Neuronal stem cell (in vitro differentiated cells): ENCODE measurements around the gene PCDHA12.

Experiments used
- DNase-seq: peaks from one replicate; pipeline ENCODE4 v3.0.0-alpha.2; 2013; ENCODE audit warnings: low spot score
- H2AFZ ChIP-seq: one replicate; pipeline ENCODE4 v1.6.1; 2013; ENCODE audit warnings: mild to moderate bottlenecking, low read length, inconsistent platforms
- H2AK5ac ChIP-seq: 2 replicates; pipeline ENCODE4 v1.6.1; 2013; ENCODE audit warnings: low read depth, mild to moderate bottlenecking, inconsistent platforms, low read length, moderate library complexity, mixed read lengths
- H2BK120ac ChIP-seq: 2 replicates; pipeline ENCODE4 v1.6.1; 2013; ENCODE audit warnings: low read depth, mild to moderate bottlenecking, inconsistent platforms, low read length, moderate library complexity, mixed read lengths
- H2BK12ac ChIP-seq: one replicate; pipeline ENCODE4 v1.6.1; 2013; ENCODE audit warnings: low read length, inconsistent platforms
- H2BK15ac ChIP-seq: 2 replicates; pipeline ENCODE4 v1.6.1; 2013; ENCODE audit warnings: mild to moderate bottlenecking, low read length, inconsistent platforms, mixed read lengths
- H2BK5ac ChIP-seq: one replicate; pipeline ENCODE4 v1.6.1; 2013; ENCODE audit warnings: inconsistent platforms, mild to moderate bottlenecking, low read length, moderate library complexity
- H3K14ac ChIP-seq: one replicate; pipeline ENCODE4 v1.6.1; 2013; ENCODE audit warnings: low read length, inconsistent platforms
- H3K18ac ChIP-seq: 2 replicates; pipeline ENCODE4 v1.6.1; 2013; ENCODE audit warnings: low read length, inconsistent platforms
- H3K23ac ChIP-seq: 2 replicates; pipeline ENCODE4 v1.6.1; 2013; ENCODE audit warnings: low read depth, mild to moderate bottlenecking, mixed read lengths, low read length, inconsistent platforms; ENCODE audit not compliant: poor library complexity
- H3K27ac ChIP-seq: replicated peaks from 3 replicates; pipeline ENCODE4 v1.5.1; 2013; ENCODE audit warnings: low read length, inconsistent platforms
- H3K27me3 ChIP-seq, 3 experiments: 2 replicates each; pipeline ENCODE4 v1.6.1; 2013; ENCODE audit warnings: low read length in 3 of 3, mild to moderate bottlenecking in 2 of 3, inconsistent platforms in 1 of 3, low read depth in 1 of 3, mixed read lengths in 1 of 3, moderate library complexity in 1 of 3; ENCODE audit not compliant: control insufficient read depth in 3 of 3, insufficient read depth in 3 of 3
- H3K36me3 ChIP-seq, 2 donors: replicated peaks in 1 of 2; 2 replicates each; pipeline ENCODE4 v1.6.1; 2013; ENCODE audit warnings: low read length in 2 of 2; ENCODE audit not compliant: control insufficient read depth in 2 of 2, insufficient read depth in 2 of 2
- H3K4ac ChIP-seq: 2 replicates; pipeline ENCODE4 v1.6.1; 2013; ENCODE audit warnings: inconsistent platforms, mild to moderate bottlenecking, low read length, moderate library complexity
- H3K4me1 ChIP-seq, 2 donors: 1 replicate in 1 of 2; 2 replicates in 1 of 2; pipeline ENCODE4 v1.6.1; 2013; ENCODE audit warnings: low read length in 2 of 2, low read depth in 1 of 2; ENCODE audit not compliant: control insufficient read depth in 2 of 2, insufficient read depth in 1 of 2
- H3K4me2 ChIP-seq: one replicate; pipeline ENCODE4 v1.6.1; 2013; ENCODE audit warnings: mild to moderate bottlenecking, low read length, inconsistent platforms; ENCODE audit not compliant: insufficient read depth, poor library complexity, severe bottlenecking
- H3K4me3 ChIP-seq, 2 donors: 2 replicates each; pipeline ENCODE4 v1.5.1; 2013; ENCODE audit warnings: low read length in 2 of 2, mild to moderate bottlenecking in 2 of 2, inconsistent platforms in 1 of 2, moderate library complexity in 1 of 2
- H3K79me1 ChIP-seq: one replicate; pipeline ENCODE4 v1.6.1; 2013; ENCODE audit warnings: low read depth, mild to moderate bottlenecking, inconsistent platforms, low read length, moderate library complexity
- H3K9ac ChIP-seq: one replicate; pipeline ENCODE4 v1.6.1; 2013; ENCODE audit warnings: mild to moderate bottlenecking, low read depth, low read length, inconsistent platforms; ENCODE audit not compliant: poor library complexity
- H3K9me3 ChIP-seq, 2 donors: replicated peaks in 1 of 2; 2 replicates each; pipeline versions ENCODE3 to v1.6.1; 2013; ENCODE audit warnings: low read length in 2 of 2, mild to moderate bottlenecking in 2 of 2, inconsistent platforms in 1 of 2, low read depth in 1 of 2, mixed read lengths in 1 of 2, moderate library complexity in 1 of 2; ENCODE audit not compliant: control insufficient read depth in 2 of 2, insufficient read depth in 1 of 2
- H4K8ac ChIP-seq: one replicate; pipeline ENCODE4 v1.6.1; 2013; ENCODE audit warnings: low read depth, mild to moderate bottlenecking, inconsistent platforms, low read length, moderate library complexity
- H4K91ac ChIP-seq: one replicate; pipeline ENCODE4 v1.6.1; 2013; ENCODE audit warnings: low read length, low read depth, mild to moderate bottlenecking, inconsistent platforms; ENCODE audit not compliant: poor library complexity
- WGBS, 2 donors: extraction: QIAGEN DNeasy Blood & Tissue Kit; methylation state at CpG; one replicate each; pipeline ENCODE4 v1.1.7; 2013; ENCODE audit warnings: missing lambda C conversion rate in 2 of 2, mixed read lengths in 1 of 2; ENCODE audit not compliant: insufficient read length in 2 of 2, insufficient replicate concordance in 1 of 2; ENCODE audit errors: extremely low coverage in 2 of 2; 5-methylcytosine and 5-hydroxymethylcytosine counted together

PCDHA12 gene

GRCh38 chr5:140925806-140926442 is 50.8 kb downstream of the PCDHA12 start, which contains the start of gene PCDHAC1:
Gene PCDHAC1 (plus strand): TSS chr5:140926299. CDS start chr5:140926893, 594 bp downstream.
- peak within 1 kb of the TSS; percentile 98 for H3K9ac ChIP-seq
- no peak within 1 kb of the TSS for H2AK5ac ChIP-seq
- peaks cover 0 to 23% (median 3%) of the 10 kb centered on the region in 3 experiments for H3K27me3 ChIP-seq
- peaks cover 0 to 10% of the 10 kb centered on the region in 2 donors for H3K36me3 ChIP-seq
- peak within 1 kb of the TSS; percentile 96 for H2AFZ ChIP-seq
- no peaks in the 10 kb centered on the region for H3K79me1 ChIP-seq
- no peak within 1 kb of the TSS for H3K27ac ChIP-seq
- no peak within 1 kb of the TSS for H2BK120ac ChIP-seq
- no peak within 1 kb of the TSS for H2BK12ac ChIP-seq
- H3K14ac ChIP-seq, result peak within 1 kb of the TSS; percentile 38
- H3K4me1 ChIP-seq, result peaks cover 4 to 5% of the 10 kb centered on the region in 2 donors
- no peak within 1 kb of the TSS for H4K8ac ChIP-seq
- peak within 1 kb of the TSS; percentile 61 to 85 for H3K4me3 ChIP-seq
- peak; percentile 75 for DNase-seq
- peak within 1 kb of the TSS; percentile 82 for H3K4me2 ChIP-seq
- H3K9me3 ChIP-seq, result peaks cover 0 to 9% of the 10 kb centered on the region in 2 donors
- H3K18ac ChIP-seq, result peak within 1 kb of the TSS; percentile 98
- peak within 1 kb of the TSS; percentile 16 for H3K23ac ChIP-seq
- H2BK15ac ChIP-seq, result no peak within 1 kb of the TSS
- H4K91ac ChIP-seq, result no peak within 1 kb of the TSS
- no CpG with 5 or more reads among the region's 41 CpGs for WGBS, 2 donors
- H2BK5ac ChIP-seq, result no peak within 1 kb of the TSS
- H3K4ac ChIP-seq, result no peak within 1 kb of the TSS

GRCh38 chr5:140926443-140927227 is 51.5 kb downstream of the PCDHA12 start:
- H3K14ac ChIP-seq, result peak overlapping the region; percentile 38

GRCh38 chr5:140927228-140927573 is 52.1 kb downstream of the PCDHA12 start:
- H4K8ac ChIP-seq, result no peak overlapping the region
- peaks cover 4 to 5% of the 10 kb centered on the region in 2 donors for H3K4me1 ChIP-seq
- peak overlapping the region; percentile 98 for H3K9ac ChIP-seq
- no peak overlapping the region for H2BK15ac ChIP-seq
- H3K23ac ChIP-seq, result peak overlapping the region; percentile 16
- H3K79me1 ChIP-seq, result no peaks in the 10 kb centered on the region
- H3K36me3 ChIP-seq, result peaks cover 0 to 10% of the 10 kb centered on the region in 2 donors
- H2AFZ ChIP-seq, result peak overlapping the region; percentile 96
- H3K4me3 ChIP-seq, result peak overlapping the region; percentile 61 to 83
- H2BK12ac ChIP-seq, result no peak overlapping the region
- no peak overlapping the region for H2BK5ac ChIP-seq
- peaks cover 0 to 23% (median 3%) of the 10 kb centered on the region in 3 experiments for H3K27me3 ChIP-seq
- peaks cover 0 to 9% of the 10 kb centered on the region in 2 donors for H3K9me3 ChIP-seq
- peak overlapping the region; percentile 82 for H3K4me2 ChIP-seq
- no peak overlapping the region for H3K14ac ChIP-seq
- H2BK120ac ChIP-seq, result no peak overlapping the region
- H3K27ac ChIP-seq, result no peak overlapping the region
- peak; percentile 12 for DNase-seq
- peak overlapping the region; percentile 98 for H3K18ac ChIP-seq
- no peak overlapping the region for H4K91ac ChIP-seq
- no peak overlapping the region for H3K4ac ChIP-seq
- H2AK5ac ChIP-seq, result no peak overlapping the region
- no CpG with 5 or more reads among the region's 26 CpGs for WGBS, 2 donors

More at GRCh38 chr5:140926443-140927227, 51.5 kb downstream of the PCDHA12 start:
- H3K4me2 ChIP-seq, result peak overlapping the region; percentile 82
- H3K79me1 ChIP-seq, result no peaks in the 10 kb centered on the region
- no peak overlapping the region for H4K91ac ChIP-seq
- peaks cover 4 to 5% of the 10 kb centered on the region in 2 donors for H3K4me1 ChIP-seq
- H3K23ac ChIP-seq, result peak overlapping the region; percentile 16
- H3K36me3 ChIP-seq, result peaks cover 0 to 10% of the 10 kb centered on the region in 2 donors
- H2BK5ac ChIP-seq, result no peak overlapping the region
- H3K9ac ChIP-seq, result peak overlapping the region; percentile 98
- H3K9me3 ChIP-seq, result peaks cover 0 to 9% of the 10 kb centered on the region in 2 donors
- H3K4ac ChIP-seq, result no peak overlapping the region
- H2AK5ac ChIP-seq, result no peak overlapping the region
- H2BK120ac ChIP-seq, result no peak overlapping the region
- WGBS, 2 donors, result no CpG with 5 or more reads among the region's 74 CpGs
- H3K27ac ChIP-seq, result no peak overlapping the region
- H3K27me3 ChIP-seq, result peaks cover 0 to 23% (median 3%) of the 10 kb centered on the region in 3 experiments
- H3K18ac ChIP-seq, result peak overlapping the region; percentile 98
- peak overlapping the region; percentile 96 for H2AFZ ChIP-seq
- peak overlapping the region; percentile 61 to 85 for H3K4me3 ChIP-seq
- no peak overlapping the region for H2BK15ac ChIP-seq
- H4K8ac ChIP-seq, result no peak overlapping the region
- DNase-seq, result peak; percentile 92
- no peak overlapping the region for H2BK12ac ChIP-seq
